HCT116 (cell line): ENCODE results near the gene MSI2. TPM values are rescaled to one million over a fixed set of nuclear protein-coding genes. Genes with fewer than 3 reads are reported as not detected.

Experiments
- ATAC-seq: fragments of 200-7000 bp; cut with Tn5 transposase; 2 replicates; pipeline ENCODE4 v1.9.1; 2020; ENCODE audit warnings: mild to moderate bottlenecking, moderate library complexity
- BruUV-seq: library from RNA; stranded (reverse); fragments of 400-500 nt; replicated peaks from 2 replicates; lab custom pipeline; 2021; lab: Mats Ljungman, UMichigan
- CTCF ChIA-PET: fragments of 300-600 bp; sonication (Branson Sonifier 250); formaldehyde crosslinking; loops from one replicate; lab custom pipeline; 2021; ENCODE audit warnings: antibody characterized with exemption; lab: Charles Lee
- POLR2A ChIA-PET: fragments of 300-600, 350-600 bp; sonication (Branson Sonifier 250); formaldehyde crosslinking; loops from one replicate; lab custom pipeline; 2021; ENCODE audit warnings: antibody characterized with exemption; lab: Charles Lee
- RAD21 ChIA-PET, 2 experiments: fragments of 300-600 bp; sonication (Branson Sonifier 250); formaldehyde crosslinking; loops; one replicate each; lab custom pipeline; 2023; ENCODE audit warnings: low total read pairs in 2 of 2; ENCODE audit not compliant: uncharacterized antibody in 2 of 2, unreplicated experiment in 2 of 2, low non-redundant PET in 1 of 2; lab: Charles Lee
- DNase-seq: peaks from one replicate; pipeline ENCODE4 v3.0.0-alpha.2; 2010; ENCODE audit warnings: low read depth, low spot score
- H2AFZ ChIP-seq: fragments of 200-600 bp; shearing (Covaris generic), sonication (generic); 2 replicates; pipeline ENCODE4 v1.6.1; 2017; ENCODE audit warnings: low read depth, mixed run types, mixed read lengths, antibody characterized with exemption, low read length; ENCODE audit not compliant: poor library complexity, severe bottlenecking
- H3K27ac ChIP-seq: 2 replicates; pipeline ENCODE4 v1.5.1; 2012; ENCODE audit warnings: low read depth, low read length
- H3K27me3 ChIP-seq: fragments of 200-600 bp; sonication (generic); 2 replicates; pipeline ENCODE4 v1.6.1; 2016; ENCODE audit warnings: mixed run types, low read length, mixed read lengths; ENCODE audit not compliant: insufficient read depth
- H3K36me3 ChIP-seq, 2 experiments: fragments of 200-500 bp in 1 of 2; fragments of 200-600 bp in 1 of 2; sonication (Bioruptor generic) in 1 of 2; sonication (generic) in 1 of 2; 2 replicates each; pipeline versions ENCODE4 v1.5.1 to v1.6.1; 2014 to 2016; ENCODE audit warnings: low read length in 2 of 2, inconsistent platforms in 1 of 2, mixed read lengths in 1 of 2, mixed run types in 1 of 2; ENCODE audit not compliant: insufficient read depth in 2 of 2, control insufficient read depth in 1 of 2
- H3K4me1 ChIP-seq, 2 experiments: fragments of 200-600 bp in 1 of 2; sonication (generic) in 1 of 2; 2 replicates each; pipeline versions ENCODE4 v1.5.1 to v1.6.1; 2012 to 2017; ENCODE audit warnings: low read length in 2 of 2, inconsistent platforms in 1 of 2, mild to moderate bottlenecking in 1 of 2, mixed read lengths in 1 of 2, mixed run types in 1 of 2, moderate library complexity in 1 of 2; ENCODE audit not compliant: insufficient read depth in 2 of 2, control insufficient read depth in 1 of 2
- H3K4me2 ChIP-seq: fragments of 200-600 bp; sonication (generic); 2 replicates; pipeline ENCODE4 v1.6.1; 2017; ENCODE audit warnings: mixed run types, low read length, mixed read lengths
- H3K4me3 ChIP-seq, 2 experiments: fragments of 200-600 bp in 1 of 2; sonication (generic) in 1 of 2; replicated peaks in 1 of 2; 2 replicates each; pipeline ENCODE4 v1.5.1; 2011 to 2016; ENCODE audit warnings: low read length in 2 of 2, control low read depth in 1 of 2, low read depth in 1 of 2, mild to moderate bottlenecking in 1 of 2, mixed read lengths in 1 of 2, mixed run types in 1 of 2
- H3K79me2 ChIP-seq: fragments of 200-600 bp; sonication (generic); 2 replicates; pipeline ENCODE4 v1.6.1; 2017; ENCODE audit warnings: mild to moderate bottlenecking, mixed run types, low read length, moderate library complexity, mixed read lengths; ENCODE audit not compliant: insufficient read depth
- H3K9ac ChIP-seq: fragments of 200-600 bp; sonication (generic); 2 replicates; pipeline ENCODE4 v1.6.1; 2016; ENCODE audit warnings: low read length, mixed read lengths
- H3K9me2 ChIP-seq: fragments of 200-600 bp; sonication (generic), shearing (Covaris generic); 2 replicates; pipeline ENCODE4 v1.6.1; 2017; ENCODE audit warnings: mixed run types, mild to moderate bottlenecking, moderate library complexity; ENCODE audit not compliant: insufficient read depth
- H3K9me3 ChIP-seq, 2 experiments: fragments of 200-500 bp in 1 of 2; fragments of 200-600 bp in 1 of 2; sonication (Bioruptor generic) in 1 of 2; sonication (generic) in 1 of 2; 2 replicates each; pipeline ENCODE4 v1.6.1; 2014 to 2017; ENCODE audit warnings: low read length in 2 of 2, mixed read lengths in 2 of 2, inconsistent platforms in 1 of 2, low read depth in 1 of 2, mild to moderate bottlenecking in 1 of 2, mixed run types in 1 of 2, moderate library complexity in 1 of 2; ENCODE audit not compliant: control insufficient read depth in 1 of 2, insufficient read depth in 1 of 2
- H4K20me1 ChIP-seq: fragments of 200-600 bp; sonication (generic), shearing (Covaris generic); 2 replicates; pipeline ENCODE4 v1.6.1; 2017; ENCODE audit warnings: mixed run types, mild to moderate bottlenecking, moderate library complexity; ENCODE audit not compliant: insufficient read depth
- CEBPB ChIP-seq: IDR thresholded peaks from 2 replicates; pipeline ENCODE4 v1.6.1; 2012; ENCODE audit warnings: low read depth
- ELF1 ChIP-seq: IDR thresholded peaks from 2 replicates; pipeline ENCODE4 v1.6.1; 2012; ENCODE audit warnings: low read depth, borderline replicate concordance
- EZH2 ChIP-seq: fragments of 200-600 bp; sonication (generic); IDR thresholded peaks from 2 replicates; pipeline ENCODE4 v1.6.1; 2017; ENCODE audit warnings: antibody characterized with exemption, mixed run types
- EZH2phosphoT487 ChIP-seq: fragments of 200-600 bp; IDR thresholded peaks from 2 replicates; pipeline ENCODE4 v1.6.1; 2018; ENCODE audit warnings: antibody characterized with exemption, borderline replicate concordance
- FOSL1 ChIP-seq: IDR thresholded peaks from 2 replicates; pipeline ENCODE4 v1.6.1; 2012; ENCODE audit warnings: low read depth
- JUND ChIP-seq: IDR thresholded peaks from 2 replicates; pipeline ENCODE4 v1.6.1; 2012
- POLR2AphosphoS5 ChIP-seq: IDR thresholded peaks from 2 replicates; pipeline ENCODE4 v1.6.1; 2011; ENCODE audit warnings: mild to moderate bottlenecking, low read depth, low read length, moderate library complexity
- RAD21 ChIP-seq: IDR thresholded peaks from 2 replicates; pipeline ENCODE4 v1.6.1; 2012; ENCODE audit warnings: low read depth, mild to moderate bottlenecking
- SIN3A ChIP-seq: IDR thresholded peaks from 2 replicates; pipeline ENCODE4 v1.6.1; 2012; ENCODE audit warnings: low read depth
- TCF7L2 ChIP-seq: IDR thresholded peaks from 2 replicates; pipeline ENCODE4 v1.7.0; 2011; ENCODE audit warnings: borderline replicate concordance, inconsistent platforms; ENCODE audit not compliant: insufficient read depth, insufficient read length; ENCODE audit errors: extremely low read depth
- ZFX ChIP-seq: fragments of 450-650 bp; IDR thresholded peaks from 2 replicates; pipeline ENCODE4 v1.6.1; 2017
- ZNF274 ChIP-seq: fragments of 200-500 bp; sonication (Bioruptor generic); IDR thresholded peaks from 2 replicates; pipeline ENCODE4 v1.6.1; 2014; ENCODE audit warnings: mild to moderate bottlenecking, low read depth, low read length, inconsistent platforms
- intact Hi-C: fragments of 100-400 bp; cut with micrococcal nuclease; formaldehyde crosslinking; loops from 2 replicates; pipeline ENCODE4 v1.10.0; 2022
- total RNA-seq: library from RNA; stranded (reverse); gene quantifications from one replicate; pipeline ENCODE4 v1.2.1, GENCODE V29; 2021; ENCODE audit not compliant: unreplicated experiment
- TF ChIP-seq, protein P1 (sequence below): IDR thresholded peaks from 2 replicates; pipeline ENCODE4 v1.6.1; 2012
- TF ChIP-seq, protein P2 (sequence below): IDR thresholded peaks from 2 replicates; pipeline ENCODE4 v1.6.1; 2012; ENCODE audit warnings: low read depth
- TF ChIP-seq, protein P3 (sequence below): IDR thresholded peaks from 2 replicates; pipeline ENCODE4 v1.6.1; 2012

MSI2 gene
- total RNA-seq, 1 experiment from 2014 or later, result 137 TPM

- ChIA-PET POLR2A (no interaction called here), RAD21 (no interaction called here), CTCF (interaction anchor here (1.0 to 2.1 kb wide), 2 partner anchors 36 to 40 kb away, joined by 3 to 5 read pairs; no protein-coding TSS in a partner anchor)
- Histone ChIP-seq H3K27me3 (peaks cover 25% of the 10 kb centered on the region), H3K9me3 (no peaks in the 10 kb centered on the region), H3K9me2 (no peaks in the 10 kb centered on the region), H3K27ac (no peak overlapping the region), H2AFZ (no peak overlapping the region), H3K4me2 (no peak overlapping the region), H3K79me2 (no peaks in the 10 kb centered on the region), H3K4me1 (no peaks in the 10 kb centered on the region), H3K4me3 (no peak overlapping the region), H3K36me3 (no peaks in the 10 kb centered on the region), H3K9ac (no peak overlapping the region), H4K20me1 (no peaks in the 10 kb centered on the region)
- intact Hi-C loops, result no loop called here
- 0 out of 2 replicates have a peak, but pooled peaks have one; percentile 20 for ATAC-seq
- TF ChIP-seq, protein P1, sequence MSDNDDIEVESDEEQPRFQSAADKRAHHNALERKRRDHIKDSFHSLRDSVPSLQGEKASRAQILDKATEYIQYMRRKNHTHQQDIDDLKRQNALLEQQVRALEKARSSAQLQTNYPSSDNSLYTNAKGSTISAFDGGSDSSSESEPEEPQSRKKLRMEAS, result no peak
- TF ChIP-seq TCF7L2 (no peak), POLR2AphosphoS5 (no peak), JUND (no peak)
- BruUV-seq, result no TSS peak
- no peak for DNase-seq
Observed at GRCh38 chr17:57707892-57708291, 451.6 kb downstream of the MSI2 start.

- no peaks in the 10 kb centered on the region for H4K20me1 ChIP-seq
- RAD21 ChIA-PET, result no interaction called here
- no peaks in the 10 kb centered on the region for H3K4me1 ChIP-seq
- BruUV-seq, result no TSS peak
- intact Hi-C loops, result no loop called here
- no peaks in the 10 kb centered on the region for H3K79me2 ChIP-seq
- no peak overlapping the region for H2AFZ ChIP-seq
- no peak overlapping the region for H3K4me3 ChIP-seq
- no peak for DNase-seq
- ATAC-seq, result peak; percentile 46; the same call in 1 of the 2 replicates
- POLR2A ChIA-PET, result interaction anchor here (0.6 kb wide), 1 partner anchor 854 kb away, joined by 3 read pairs; no protein-coding TSS in a partner anchor
- H3K27me3 ChIP-seq, result peaks cover 30% of the 10 kb centered on the region
- no peak overlapping the region for H3K4me2 ChIP-seq
- CTCF ChIA-PET, result interaction anchor here (1.0 to 2.1 kb wide), 2 partner anchors 37 to 39 kb away, joined by 3 to 5 read pairs; no protein-coding TSS in a partner anchor
- no peak overlapping the region for H3K9ac ChIP-seq
- no peak overlapping the region for H3K27ac ChIP-seq
- no peaks in the 10 kb centered on the region for H3K36me3 ChIP-seq
- no peaks in the 10 kb centered on the region for H3K9me3 ChIP-seq
- H3K9me2 ChIP-seq, result no peaks in the 10 kb centered on the region
- TF ChIP-seq ZNF274, result no peak
- TF ChIP-seq EZH2phosphoT487, result no peak
- TF ChIP-seq ELF1, result no peak
- TF ChIP-seq, protein P2, sequence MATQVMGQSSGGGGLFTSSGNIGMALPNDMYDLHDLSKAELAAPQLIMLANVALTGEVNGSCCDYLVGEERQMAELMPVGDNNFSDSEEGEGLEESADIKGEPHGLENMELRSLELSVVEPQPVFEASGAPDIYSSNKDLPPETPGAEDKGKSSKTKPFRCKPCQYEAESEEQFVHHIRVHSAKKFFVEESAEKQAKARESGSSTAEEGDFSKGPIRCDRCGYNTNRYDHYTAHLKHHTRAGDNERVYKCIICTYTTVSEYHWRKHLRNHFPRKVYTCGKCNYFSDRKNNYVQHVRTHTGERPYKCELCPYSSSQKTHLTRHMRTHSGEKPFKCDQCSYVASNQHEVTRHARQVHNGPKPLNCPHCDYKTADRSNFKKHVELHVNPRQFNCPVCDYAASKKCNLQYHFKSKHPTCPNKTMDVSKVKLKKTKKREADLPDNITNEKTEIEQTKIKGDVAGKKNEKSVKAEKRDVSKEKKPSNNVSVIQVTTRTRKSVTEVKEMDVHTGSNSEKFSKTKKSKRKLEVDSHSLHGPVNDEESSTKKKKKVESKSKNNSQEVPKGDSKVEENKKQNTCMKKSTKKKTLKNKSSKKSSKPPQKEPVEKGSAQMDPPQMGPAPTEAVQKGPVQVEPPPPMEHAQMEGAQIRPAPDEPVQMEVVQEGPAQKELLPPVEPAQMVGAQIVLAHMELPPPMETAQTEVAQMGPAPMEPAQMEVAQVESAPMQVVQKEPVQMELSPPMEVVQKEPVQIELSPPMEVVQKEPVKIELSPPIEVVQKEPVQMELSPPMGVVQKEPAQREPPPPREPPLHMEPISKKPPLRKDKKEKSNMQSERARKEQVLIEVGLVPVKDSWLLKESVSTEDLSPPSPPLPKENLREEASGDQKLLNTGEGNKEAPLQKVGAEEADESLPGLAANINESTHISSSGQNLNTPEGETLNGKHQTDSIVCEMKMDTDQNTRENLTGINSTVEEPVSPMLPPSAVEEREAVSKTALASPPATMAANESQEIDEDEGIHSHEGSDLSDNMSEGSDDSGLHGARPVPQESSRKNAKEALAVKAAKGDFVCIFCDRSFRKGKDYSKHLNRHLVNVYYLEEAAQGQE, result no peak
- TF ChIP-seq SIN3A, result no peak
- TF ChIP-seq FOSL1, result no peak
- no peak for TF ChIP-seq RAD21
- no peak for TF ChIP-seq ZFX
- TF ChIP-seq CEBPB, result no peak
- TF ChIP-seq JUND, result no peak
- no peak for TF ChIP-seq TCF7L2
- TF ChIP-seq, protein P3, sequence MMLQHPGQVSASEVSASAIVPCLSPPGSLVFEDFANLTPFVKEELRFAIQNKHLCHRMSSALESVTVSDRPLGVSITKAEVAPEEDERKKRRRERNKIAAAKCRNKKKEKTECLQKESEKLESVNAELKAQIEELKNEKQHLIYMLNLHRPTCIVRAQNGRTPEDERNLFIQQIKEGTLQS, result no peak
- TF ChIP-seq EZH2, result no peak
Observed at GRCh38 chr17:57708410-57708809, 452.1 kb downstream of the MSI2 start.
